HEK293T (cell line): Measurements from ENCODE around the gene MAPKAPK3.

ENCODE experiments used
- ARNT ChIP-seq: fragments of 450-650 bp; IDR thresholded peaks from 2 replicates; pipeline ENCODE4 v1.6.1; 2017; ENCODE audit warnings: mild to moderate bottlenecking
- CTBP1 ChIP-seq: fragments of 450-650 bp; IDR thresholded peaks from 2 replicates; pipeline ENCODE4 v1.6.1; 2016; ENCODE audit warnings: borderline replicate concordance
- ELF4 ChIP-seq: fragments of 450-650 bp; IDR thresholded peaks from 2 replicates; pipeline ENCODE4 v1.6.1; 2017; ENCODE audit warnings: antibody characterized with exemption
- FOXA1 ChIP-seq: fragments of 450-650 bp; IDR thresholded peaks from 2 replicates; pipeline ENCODE4 v1.6.1; 2016; ENCODE audit warnings: mild to moderate bottlenecking
- FOXM1 ChIP-seq: fragments of 450-650 bp; IDR thresholded peaks from 2 replicates; pipeline ENCODE4 v1.6.1; 2017; ENCODE audit warnings: mild to moderate bottlenecking, borderline replicate concordance
- HDGF ChIP-seq: fragments of 450-650 bp; IDR thresholded peaks from 2 replicates; pipeline ENCODE4 v1.6.1; 2017; ENCODE audit warnings: antibody characterized with exemption, borderline replicate concordance
- NFRKB ChIP-seq: fragments of 450-650 bp; IDR thresholded peaks from 2 replicates; pipeline ENCODE4 v1.6.1; 2016; ENCODE audit warnings: mild to moderate bottlenecking, moderate library complexity
- SP1 ChIP-seq: fragments of 450-650 bp; IDR thresholded peaks from 2 replicates; pipeline ENCODE4 v1.6.1; 2017
- SUZ12 ChIP-seq: fragments of 450-650 bp; IDR thresholded peaks from 2 replicates; pipeline ENCODE4 v1.6.1; 2016; ENCODE audit warnings: mild to moderate bottlenecking
- TARDBP ChIP-seq: fragments of 450-650 bp; IDR thresholded peaks from 2 replicates; pipeline ENCODE4 v1.6.1; 2016

GRCh38 chr3:50585919-50586762 is 30.8 kb upstream of the MAPKAPK3 start:
- TF ChIP-seq ARNT, result no peak
- TF ChIP-seq HDGF, result no peak
- no peak for TF ChIP-seq TARDBP
- TF ChIP-seq SUZ12, result no peak
- TF ChIP-seq ELF4, result no peak
- TF ChIP-seq NFRKB, result no peak
- no peak for TF ChIP-seq FOXM1
- no peak for TF ChIP-seq FOXA1
- no peak for TF ChIP-seq CTBP1
- TF ChIP-seq SP1, result no peak
